GM19328 (cell line): ENCODE data around the gene SHLD1.

Experiments
- ATAC-seq: cut with Tn5 transposase; IDR thresholded peaks from one replicate; pipeline ENCODE4 v1.9.1; 2021; ENCODE audit warnings: mild to moderate bottlenecking, moderate library complexity; ENCODE audit not compliant: unreplicated experiment

SHLD1 gene

DNA sequence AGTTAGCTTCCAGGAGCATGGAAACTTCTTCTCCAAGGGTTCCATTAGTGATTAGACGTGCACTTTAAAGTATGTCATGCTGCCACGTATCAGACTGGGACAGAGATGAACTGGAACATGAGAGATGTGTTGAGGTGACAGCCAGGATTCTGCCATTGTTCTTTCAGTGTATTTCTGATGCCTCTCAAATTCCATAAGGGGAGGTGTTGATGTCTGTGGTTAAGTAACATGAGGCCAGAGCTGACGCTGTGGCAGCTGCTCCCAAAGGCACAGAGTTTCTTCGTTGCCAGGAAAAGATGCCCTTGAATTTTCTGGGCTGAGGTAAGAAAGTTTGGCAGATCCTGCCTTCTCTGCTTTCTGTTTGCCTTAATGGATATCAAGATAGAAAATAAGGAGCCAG, 136.6 kb downstream of the SHLD1 start:
- ATAC-seq = no peak

DNA sequence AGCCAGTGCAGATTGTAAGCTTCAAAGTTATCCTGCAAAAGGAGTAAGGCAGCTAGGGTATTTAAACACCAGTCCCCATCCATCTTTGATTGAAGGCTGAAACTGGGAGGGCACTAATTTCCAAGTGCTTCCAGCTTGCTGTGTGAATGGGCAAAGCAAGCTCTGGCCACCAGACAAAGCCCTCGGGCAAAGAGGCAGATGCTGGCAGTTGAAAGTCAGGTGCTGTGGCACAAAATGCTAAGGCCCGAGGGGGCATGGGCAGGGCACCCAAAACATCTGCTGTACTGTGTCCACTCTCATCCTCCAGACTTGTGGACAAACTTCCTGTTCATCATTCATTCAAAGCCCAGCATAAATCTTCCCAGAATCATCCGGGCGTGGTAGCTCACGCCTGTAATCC, 137.2 kb downstream of the SHLD1 start:
- no peak for ATAC-seq

DNA sequence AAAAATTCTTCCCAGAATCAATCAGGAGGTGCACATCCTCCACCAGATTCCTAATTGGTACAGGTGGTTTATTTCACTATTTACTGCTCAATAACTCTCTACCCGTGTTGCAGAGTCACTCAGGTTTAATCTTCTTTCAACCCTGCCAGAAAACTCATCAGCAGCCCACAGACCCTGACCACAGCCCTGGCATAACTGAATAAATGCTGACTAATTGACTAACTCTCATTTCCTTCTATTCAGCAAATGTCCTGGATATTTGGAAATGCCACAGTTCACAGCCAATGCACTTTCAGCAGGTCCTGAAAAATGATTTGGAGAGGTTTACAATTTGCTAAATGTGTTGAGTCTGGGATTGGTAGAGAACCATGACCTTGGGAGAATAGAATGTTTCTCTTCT, 137.8 kb downstream of the SHLD1 start:
- ATAC-seq = no peak

DNA sequence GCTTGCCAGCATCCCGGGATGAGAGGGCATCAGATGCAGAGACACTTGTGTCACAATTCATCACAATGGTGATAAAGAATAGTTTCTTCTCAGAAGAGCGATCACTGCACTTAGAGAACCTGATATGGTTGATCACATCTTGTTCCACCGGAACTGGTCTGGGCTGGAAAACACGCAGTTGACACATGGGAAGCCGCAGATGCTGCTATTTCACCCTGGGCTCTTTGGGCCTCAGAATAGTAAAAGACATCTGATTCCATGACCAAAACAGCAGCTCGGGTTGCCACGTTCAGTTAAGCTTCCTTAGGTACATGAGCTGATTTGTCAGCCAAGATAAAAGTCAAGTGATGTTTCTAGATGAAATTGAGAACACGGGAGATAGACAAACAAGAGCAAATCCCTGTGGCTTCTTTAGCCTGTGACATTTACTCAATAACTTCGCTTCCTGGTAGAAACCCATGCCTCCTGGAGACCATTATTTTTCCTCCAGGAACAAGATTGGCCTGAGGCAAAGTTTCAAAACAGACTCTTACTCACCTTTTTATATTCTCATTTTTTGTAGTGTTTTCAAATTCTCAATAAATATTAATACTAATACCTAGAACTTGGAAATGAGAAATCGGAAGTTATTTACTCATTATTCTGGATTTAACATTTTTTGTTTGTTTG, 140.7 kb downstream of the SHLD1 start:
- ATAC-seq = no peak

DNA sequence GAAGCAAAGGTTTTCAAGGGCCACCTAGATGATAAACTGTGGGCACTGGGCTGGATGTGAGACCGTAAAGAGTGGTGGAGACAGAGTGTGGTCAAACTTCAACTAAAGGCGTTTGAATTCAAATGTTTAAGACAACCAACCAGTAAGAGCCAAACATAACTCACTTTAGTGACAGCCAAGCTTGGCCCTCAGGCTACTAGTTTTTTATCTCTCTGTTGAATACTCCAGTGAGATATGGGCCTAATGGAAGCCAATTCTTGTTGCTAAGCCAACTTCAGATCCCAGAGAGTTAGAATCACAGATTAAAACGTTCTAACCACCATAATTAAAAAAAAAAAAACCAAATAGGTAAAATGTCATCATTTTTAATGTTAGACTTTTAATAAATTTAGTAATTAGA, 142.9 kb downstream of the SHLD1 start:
- ATAC-seq = no peak

DNA sequence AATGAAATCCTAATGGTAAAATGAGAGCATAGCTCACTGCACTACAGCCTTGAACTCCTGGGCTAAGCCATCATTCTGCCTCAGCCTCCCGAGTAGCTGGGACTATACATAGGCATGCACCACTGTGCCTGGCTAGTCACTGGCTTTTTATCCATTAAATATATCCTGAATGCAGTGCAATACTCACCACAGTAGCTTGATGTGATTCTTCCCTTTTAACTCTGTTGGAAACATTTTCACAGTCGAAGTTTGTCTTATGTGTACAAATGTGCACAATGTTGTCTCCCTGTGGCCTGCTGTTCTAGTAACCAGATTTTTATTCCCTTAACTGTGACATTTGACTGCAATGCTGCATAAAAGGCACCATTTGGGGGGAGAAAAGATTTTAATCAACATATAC, 143.4 kb downstream of the SHLD1 start:
- ATAC-seq = no peak

DNA sequence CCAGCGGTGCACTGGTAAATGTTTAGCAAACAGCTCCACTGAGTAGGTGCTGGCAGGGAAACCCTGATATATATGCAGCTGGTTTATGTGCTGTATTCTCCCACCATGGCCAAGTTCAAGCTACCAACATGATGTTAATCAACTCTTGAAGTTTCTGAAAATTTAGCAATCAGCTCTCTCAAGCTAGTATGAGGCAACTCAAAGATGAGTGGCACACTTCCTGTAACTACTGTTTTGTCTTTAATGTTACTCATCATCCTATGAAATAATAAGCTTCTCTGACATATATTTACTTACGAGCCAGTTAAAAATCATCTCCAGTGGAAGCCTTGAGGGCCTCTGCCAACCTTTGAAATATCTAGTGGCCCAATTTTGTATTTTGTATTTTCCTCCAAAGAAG, 145.4 kb downstream of the SHLD1 start:
- ATAC-seq = no peak

DNA sequence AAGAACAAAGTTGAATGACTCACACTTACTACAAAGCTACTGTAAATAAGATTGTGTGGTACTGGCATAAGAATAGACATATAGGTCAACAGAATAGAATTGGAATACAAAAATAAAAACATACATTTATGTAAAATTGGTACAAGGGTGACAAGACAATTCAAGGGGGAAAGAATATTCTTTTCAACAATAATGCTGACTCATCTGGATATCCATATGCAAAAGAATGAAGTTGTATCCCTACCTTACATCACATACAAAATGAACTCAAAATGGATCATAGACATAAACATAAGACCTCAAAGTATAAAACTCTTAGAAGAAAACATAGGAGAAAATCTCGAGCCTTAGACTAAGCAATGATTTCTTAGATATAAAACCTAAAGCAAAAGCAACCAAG, 149.2 kb downstream of the SHLD1 start:
- ATAC-seq = no peak

DNA sequence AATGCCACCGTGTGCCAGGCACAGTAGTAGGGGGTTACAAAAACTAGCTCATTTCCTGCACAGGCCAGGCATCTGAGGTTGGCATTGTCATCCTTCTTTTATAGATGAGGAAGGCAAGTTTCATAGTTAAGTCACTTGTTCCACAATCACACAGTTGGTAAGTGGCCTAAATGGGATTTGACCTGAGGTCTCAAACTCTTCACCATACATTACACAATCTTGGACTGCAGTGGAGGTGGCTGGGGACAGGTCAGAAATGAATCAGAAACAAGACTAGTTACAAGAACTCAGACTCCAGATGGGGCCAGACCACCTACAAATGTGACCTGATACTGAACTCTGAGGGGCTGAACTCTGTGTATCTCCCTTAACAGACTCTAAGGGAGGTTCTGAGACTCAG, 150.7 kb downstream of the SHLD1 start:
- ATAC-seq = no peak

DNA sequence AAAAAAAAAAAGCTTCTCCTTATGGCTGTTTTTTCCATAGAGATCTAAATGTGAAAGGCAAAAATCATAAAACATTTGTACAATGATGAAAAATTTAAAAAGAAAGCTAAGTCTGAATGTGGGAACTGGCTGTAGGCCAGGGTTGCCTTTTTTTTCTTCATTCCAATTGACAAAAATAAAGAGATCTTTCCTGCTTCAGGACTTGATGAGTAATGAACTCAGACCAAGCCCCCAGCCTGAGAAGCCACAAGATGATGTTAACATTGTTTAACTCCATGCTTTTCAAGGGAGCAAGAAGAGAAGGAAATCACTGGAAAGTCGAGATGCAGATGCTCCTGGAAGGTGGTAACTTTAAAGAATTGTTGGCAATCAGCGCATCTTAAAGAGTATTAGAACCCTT, 158.8 kb downstream of the SHLD1 start:
- ATAC-seq = no peak

DNA sequence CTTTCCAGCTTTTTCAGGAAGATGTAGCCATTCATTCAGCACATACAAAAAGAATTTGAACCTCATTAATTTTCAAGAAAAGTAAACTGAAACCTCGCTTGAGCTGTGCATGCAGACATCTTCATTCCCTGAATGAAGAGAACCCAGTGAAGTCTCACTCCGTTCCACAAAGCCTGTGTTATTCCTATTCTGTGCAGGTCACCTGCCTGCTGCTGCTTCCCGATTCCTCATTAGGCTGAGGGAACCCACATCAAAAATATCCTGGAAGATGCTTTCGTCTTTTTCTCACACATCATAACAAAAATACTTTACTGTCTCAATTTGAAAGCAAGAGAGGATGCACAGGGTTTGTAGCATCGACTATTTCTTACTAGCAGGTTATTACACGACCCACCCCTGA, 160.0 kb downstream of the SHLD1 start:
- ATAC-seq = no peak

DNA sequence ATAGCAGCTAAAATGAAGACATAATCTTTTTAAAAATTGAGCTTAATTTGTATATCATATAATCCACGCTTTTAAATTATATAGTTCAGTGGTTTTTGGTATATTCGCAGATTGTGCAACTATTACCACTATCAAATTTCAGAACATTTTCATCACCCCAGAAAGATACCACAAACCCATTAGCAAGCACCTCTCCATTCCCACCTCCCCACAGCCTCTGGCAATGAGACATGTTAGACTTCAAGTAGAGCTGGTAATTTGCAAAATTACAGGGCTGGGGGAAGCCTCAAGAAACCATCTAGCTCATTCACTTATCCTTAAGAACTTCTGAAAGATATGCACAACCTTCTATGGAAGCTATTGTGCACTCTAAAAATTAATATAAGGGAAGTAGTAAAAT, 163.0 kb downstream of the SHLD1 start:
- no peak for ATAC-seq
